Umbilical cord (tissue), 2 donors: ENCODE data around the gene ARHGEF4. TPM values are rescaled to one million over a fixed set of nuclear protein-coding genes. Genes with fewer than 3 reads are reported as not detected.

Experiments
- DNase-seq: peaks from one replicate; pipeline ENCODE4 v3.0.0-alpha.2; 2015; ENCODE audit warnings: low spot score
- total RNA-seq: library from RNA; depleted of rRNA; stranded (reverse); fragments of >200 nt; gene quantifications from one replicate; pipeline ENCODE4 v1.2.3, GENCODE V29; 2014; ENCODE audit warnings: low replicate concordance; ENCODE audit not compliant: insufficient read depth

ARHGEF4 gene
- total RNA-seq, 1 donor from 2014 or later: 8.9 TPM

GRCh38 chr2:131037398-131038257 lies 200.9 kb downstream of the ARHGEF4 start:
- DNase-seq: no peak

- no peak for DNase-seq
These were observed 201.8 kb downstream of the ARHGEF4 start for GRCh38 chr2:131038258-131039100.

- no peak for DNase-seq
These were observed 202.4 kb downstream of the ARHGEF4 start for GRCh38 chr2:131039101-131039440.

- no peak for DNase-seq
These were observed 202.8 kb downstream of the ARHGEF4 start for GRCh38 chr2:131039535-131039907.

- no peak for DNase-seq
These were observed 203.4 kb downstream of the ARHGEF4 start for GRCh38 chr2:131039908-131040660.

GRCh38 chr2:131040661-131041401 lies 204.1 kb downstream of the ARHGEF4 start:
- DNase-seq: peak; percentile 48

GRCh38 chr2:131041402-131042147 lies 204.9 kb downstream of the ARHGEF4 start:
- no peak for DNase-seq

- no peak for DNase-seq
These were observed 205.5 kb downstream of the ARHGEF4 start for GRCh38 chr2:131042148-131042775.

GRCh38 chr2:131043199-131044074 lies 206.7 kb downstream of the ARHGEF4 start:
- DNase-seq: no peak

- no peak for DNase-seq
These were observed 207.5 kb downstream of the ARHGEF4 start for GRCh38 chr2:131044075-131044756.

GRCh38 chr2:131044757-131045150 lies 208.0 kb downstream of the ARHGEF4 start:
- DNase-seq: no peak

- no peak for DNase-seq
These were observed 208.7 kb downstream of the ARHGEF4 start for GRCh38 chr2:131045286-131046027.

GRCh38 chr2:131046028-131046917 lies 209.6 kb downstream of the ARHGEF4 start:
- no peak for DNase-seq

- no peak for DNase-seq
These were observed 210.4 kb downstream of the ARHGEF4 start for GRCh38 chr2:131046918-131047652.

GRCh38 chr2:131047920-131048560 lies 211.3 kb downstream of the ARHGEF4 start:
- DNase-seq: no peak
